GM18508 (cell line): ENCODE data around the gene ISG20.

Source experiments
- ATAC-seq: cut with Tn5 transposase; IDR thresholded peaks from one replicate; pipeline ENCODE4 v1.9.1; 2021; ENCODE audit warnings: moderate number of reproducible peaks; ENCODE audit not compliant: insufficient read depth, unreplicated experiment

The ISG20 gene

GRCh38 chr15:88652456-88653199, 13.8 kb downstream of the ISG20 start:
- ATAC-seq: no peak

GRCh38 chr15:88653200-88654064, 14.6 kb downstream of the ISG20 start:
- no peak for ATAC-seq

- ATAC-seq: no peak
These were observed 15.8 kb downstream of the ISG20 start for GRCh38 chr15:88654430-88655102.

GRCh38 chr15:88655103-88655553, 16.3 kb downstream of the ISG20 start:
- no peak for ATAC-seq

GRCh38 chr15:88655800-88656488, 17.1 kb downstream of the ISG20 start:
- ATAC-seq: no peak

GRCh38 chr15:88656760-88657221, 18.0 kb downstream of the ISG20 start:
- peak; percentile 85 for ATAC-seq

GRCh38 chr15:88657326-88658069, 18.7 kb downstream of the ISG20 start:
- no peak for ATAC-seq

GRCh38 chr15:88658070-88658965, 19.5 kb downstream of the ISG20 start:
- no peak for ATAC-seq

GRCh38 chr15:88658972-88659931, 20.4 kb downstream of the ISG20 start:
- no peak for ATAC-seq

- ATAC-seq: no peak
These were observed 22.4 kb downstream of the ISG20 start for GRCh38 chr15:88661041-88661700.

GRCh38 chr15:88661761-88662556, 23.1 kb downstream of the ISG20 start:
- no peak for ATAC-seq

GRCh38 chr15:88663141-88663621, 24.4 kb downstream of the ISG20 start:
- ATAC-seq: no peak

GRCh38 chr15:88664151-88664778, 25.4 kb downstream of the ISG20 start:
- ATAC-seq: no peak

GRCh38 chr15:88674661-88675060, 35.8 kb downstream of the ISG20 start:
- no peak for ATAC-seq

- ATAC-seq: no peak
These were observed 39.9 kb downstream of the ISG20 start for GRCh38 chr15:88678755-88679154.
